H1 (cell line): ENCODE measurements around the gene PAK1IP1. TPM values are rescaled to one million over a fixed set of nuclear protein-coding genes. Genes with fewer than 3 reads are reported as not detected.

Source experiments
- CTCF ChIA-PET: fragments of 300-600 bp; sonication (Branson Sonifier 250); formaldehyde crosslinking; loops from one replicate; lab custom pipeline; 2021; ENCODE audit not compliant: partially characterized antibody; lab: Charles Lee
- POLR2A ChIA-PET: fragments of 300-600 bp; sonication (Branson Sonifier 250); formaldehyde crosslinking; loops from one replicate; lab custom pipeline; 2021; ENCODE audit warnings: inconsistent platforms; ENCODE audit not compliant: partially characterized antibody; lab: Charles Lee
- DNase-seq, 2 experiments: peaks; one replicate each; pipeline versions ENCODE4 v3.0.0 to v3.0.0-alpha.2; 2010 to 2022; ENCODE audit warnings: low spot score in 2 of 2, low read depth in 1 of 2, mixed read lengths in 1 of 2
- FAIRE-seq: peaks from 2 replicates; lab custom pipeline; 2011; peaks lifted over from hg19 to GRCh38; lab: Jason Lieb, UNC
- H2AFZ ChIP-seq: 2 replicates; pipeline ENCODE4 v1.8.1; 2012; ENCODE audit warnings: low read length, inconsistent platforms
- H2AK5ac ChIP-seq: 2 replicates; pipeline ENCODE4 v1.6.1; 2013; ENCODE audit warnings: low read depth, low read length
- H2BK120ac ChIP-seq: replicated peaks from 2 replicates; pipeline ENCODE3; 2013; ENCODE audit warnings: low read depth, low read length, inconsistent platforms
- H2BK12ac ChIP-seq: 2 replicates; pipeline ENCODE4 v1.6.1; 2013; ENCODE audit warnings: low read depth, low read length
- H2BK15ac ChIP-seq: 2 replicates; pipeline ENCODE4 v1.6.1; 2013; ENCODE audit warnings: low read length
- H2BK20ac ChIP-seq: 2 replicates; pipeline ENCODE4 v1.6.1; 2013; ENCODE audit warnings: low read length
- H2BK5ac ChIP-seq: 2 replicates; pipeline ENCODE4 v1.6.1; 2013; ENCODE audit warnings: low read depth, low read length
- H3K14ac ChIP-seq: 2 replicates; pipeline ENCODE4 v1.6.1; 2013; ENCODE audit warnings: inconsistent platforms; ENCODE audit not compliant: insufficient read length
- H3K18ac ChIP-seq: 2 replicates; pipeline ENCODE4 v1.6.1; 2013; ENCODE audit warnings: low read length; ENCODE audit errors: extremely low read depth
- H3K23ac ChIP-seq: 2 replicates; pipeline ENCODE4 v1.6.1; 2013; ENCODE audit warnings: inconsistent platforms; ENCODE audit not compliant: insufficient read length
- H3K23me2 ChIP-seq: 2 replicates; pipeline ENCODE4 v1.6.1; 2013; ENCODE audit warnings: low read depth, low read length
- H3K27ac ChIP-seq: 2 replicates; pipeline ENCODE4 v1.6.1; 2011; ENCODE audit warnings: low read depth, low read length, inconsistent platforms
- H3K27me3 ChIP-seq, 4 experiments: replicated peaks in 1 of 4; 1 replicate in 1 of 4; 2 replicates in 3 of 4; pipeline versions ENCODE4 v1.6.1 to v1.8.1; 2011 to 2013; ENCODE audit warnings: low read length in 3 of 4, mild to moderate bottlenecking in 3 of 4, inconsistent platforms in 2 of 4, mixed read lengths in 2 of 4, moderate library complexity in 1 of 4; ENCODE audit not compliant: control insufficient read depth in 3 of 4, insufficient read depth in 3 of 4; ENCODE audit errors: extremely low read depth in 1 of 4
- H3K36me3 ChIP-seq, 4 experiments: 2 replicates each; pipeline versions ENCODE4 v1.6.1 to v1.8.1; 2011 to 2013; ENCODE audit warnings: mild to moderate bottlenecking in 4 of 4, low read length in 3 of 4, moderate library complexity in 2 of 4, control low read depth in 1 of 4, inconsistent platforms in 1 of 4; ENCODE audit not compliant: insufficient read depth in 4 of 4, control insufficient read depth in 2 of 4
- H3K4ac ChIP-seq: replicated peaks from 2 replicates; pipeline ENCODE3; 2013; ENCODE audit warnings: low read length, low read depth, mixed read lengths, inconsistent platforms; ENCODE audit not compliant: insufficient read length
- H3K4me1 ChIP-seq, 4 experiments: replicated peaks in 1 of 4; 1 replicate in 1 of 4; 2 replicates in 3 of 4; pipeline versions ENCODE4 v1.6.1 to v1.8.1; 2011 to 2013; ENCODE audit warnings: low read length in 3 of 4, inconsistent platforms in 2 of 4, mixed read lengths in 1 of 4; ENCODE audit not compliant: insufficient read depth in 4 of 4, control insufficient read depth in 3 of 4
- H3K4me2 ChIP-seq, 2 experiments: 2 replicates each; pipeline versions ENCODE4 v1.6.1 to v1.8.1; 2011 to 2013; ENCODE audit warnings: low read depth in 2 of 2, low read length in 2 of 2, control low read depth in 1 of 2, inconsistent platforms in 1 of 2, mild to moderate bottlenecking in 1 of 2; ENCODE audit not compliant: insufficient read depth in 1 of 2
- H3K4me3 ChIP-seq, 4 experiments: fragments of 200-600, 300-600 bp in 1 of 4; sonication (generic), shearing (Covaris generic), sonication (Bioruptor Twin) in 1 of 4; 2 replicates each; pipeline versions ENCODE4 v1.5.1 to v1.8.1; 2011 to 2016; ENCODE audit warnings: low read length in 4 of 4, low read depth in 3 of 4, control low read depth in 2 of 4, inconsistent platforms in 2 of 4, mild to moderate bottlenecking in 2 of 4, mixed read lengths in 1 of 4, moderate library complexity in 1 of 4; ENCODE audit not compliant: insufficient read depth in 2 of 4; ENCODE audit errors: extremely low read depth in 1 of 4
- H3K56ac ChIP-seq: replicated peaks from 2 replicates; pipeline ENCODE3; 2013; ENCODE audit warnings: low read depth, mild to moderate bottlenecking, mixed read lengths, low read length, inconsistent platforms; ENCODE audit not compliant: insufficient read length
- H3K79me1 ChIP-seq: 2 replicates; pipeline ENCODE4 v1.6.1; 2013; ENCODE audit warnings: low read depth, low read length, control low read depth
- H3K79me2 ChIP-seq, 2 experiments: 2 replicates each; pipeline versions ENCODE4 v1.6.1 to v1.8.1; 2012 to 2013; ENCODE audit warnings: low read length in 2 of 2, mild to moderate bottlenecking in 2 of 2, inconsistent platforms in 1 of 2; ENCODE audit not compliant: insufficient read depth in 2 of 2, control insufficient read depth in 1 of 2
- H3K9ac ChIP-seq, 4 experiments: replicated peaks in 1 of 4; 1 replicate in 1 of 4; 2 replicates in 3 of 4; pipeline versions ENCODE4 v1.6.1 to v1.8.1; 2011 to 2013; ENCODE audit warnings: low read depth in 3 of 4, low read length in 3 of 4, control low read depth in 2 of 4, mild to moderate bottlenecking in 2 of 4, moderate library complexity in 2 of 4, inconsistent platforms in 1 of 4; ENCODE audit errors: extremely low read depth in 1 of 4
- H3K9me3 ChIP-seq, 2 experiments: 2 replicates each; pipeline versions ENCODE4 v1.6.1 to v1.8.1; 2012 to 2013; ENCODE audit warnings: mild to moderate bottlenecking in 2 of 2, moderate library complexity in 2 of 2, control low read depth in 1 of 2, inconsistent platforms in 1 of 2, low read depth in 1 of 2, low read length in 1 of 2, mixed read lengths in 1 of 2; ENCODE audit not compliant: insufficient read depth in 2 of 2
- H4K20me1 ChIP-seq, 2 experiments: replicated peaks in 1 of 2; 2 replicates each; pipeline versions ENCODE3 to v1.8.1; 2011 to 2013; ENCODE audit warnings: inconsistent platforms in 2 of 2, low read length in 2 of 2, mild to moderate bottlenecking in 1 of 2; ENCODE audit not compliant: insufficient read depth in 2 of 2, control insufficient read depth in 1 of 2
- H4K5ac ChIP-seq: 2 replicates; pipeline ENCODE4 v1.6.1; 2013; ENCODE audit warnings: low read length, low read depth, mixed read lengths, inconsistent platforms; ENCODE audit not compliant: insufficient read length
- H4K8ac ChIP-seq: 2 replicates; pipeline ENCODE4 v1.8.0; 2013; ENCODE audit warnings: mild to moderate bottlenecking, moderate library complexity, low read length, inconsistent platforms; ENCODE audit not compliant: insufficient read depth; ENCODE audit errors: extremely low read depth
- H4K91ac ChIP-seq: replicated peaks from 2 replicates; pipeline ENCODE3; 2013; ENCODE audit warnings: low read length, mixed read lengths, inconsistent platforms; ENCODE audit not compliant: insufficient read length
- BACH1 ChIP-seq: IDR thresholded peaks from 2 replicates; pipeline ENCODE4 v1.6.1; 2012; ENCODE audit warnings: low read length, improper control_type of control experiment
- CBX8 ChIP-seq: fragments of 300-800, 300-1000 bp; sonication (generic); IDR thresholded peaks from 2 replicates; pipeline ENCODE4 v1.7.1; 2016; ENCODE audit warnings: low read depth, low read length, borderline replicate concordance
- CEBPB ChIP-seq: IDR thresholded peaks from 2 replicates; pipeline ENCODE4 v1.6.1; 2012; ENCODE audit warnings: low read depth, low read length
- EP300 ChIP-seq, 2 experiments: IDR thresholded peaks; 1 replicate in 1 of 2; 2 replicates in 1 of 2; pipeline ENCODE4 v1.6.1; 2011 to 2012; ENCODE audit warnings: low read depth in 2 of 2, low read length in 2 of 2, mild to moderate bottlenecking in 2 of 2, borderline replicate concordance in 1 of 2, inconsistent platforms in 1 of 2, moderate library complexity in 1 of 2
- EZH2 ChIP-seq: fragments of 200-600 bp; sonication (generic); IDR thresholded peaks from 2 replicates; pipeline ENCODE4 v1.7.1; 2012; ENCODE audit warnings: low read depth, mild to moderate bottlenecking, moderate library complexity, low read length, inconsistent platforms; ENCODE audit not compliant: severe bottlenecking
- MAFK ChIP-seq: IDR thresholded peaks from 2 replicates; pipeline ENCODE4 v1.6.1; 2012; ENCODE audit warnings: low read depth, mild to moderate bottlenecking, improper control_type of control experiment, low read length
- POLR2AphosphoS5 ChIP-seq: IDR thresholded peaks from 2 replicates; pipeline ENCODE4 v1.6.1; 2011; ENCODE audit warnings: low read depth, low read length
- RBBP5 ChIP-seq: IDR thresholded peaks from 2 replicates; pipeline ENCODE4 v1.7.1; 2012; ENCODE audit warnings: low read depth, mild to moderate bottlenecking, inconsistent platforms, low read length, moderate library complexity, borderline replicate concordance
- RXRA ChIP-seq: IDR thresholded peaks from 2 replicates; pipeline ENCODE4 v1.6.1; 2011; ENCODE audit warnings: low read depth, mild to moderate bottlenecking, low read length, moderate library complexity; ENCODE audit not compliant: insufficient read depth
- SIX5 ChIP-seq: IDR thresholded peaks from 2 replicates; pipeline ENCODE4 v1.6.1; 2011; ENCODE audit warnings: mild to moderate bottlenecking, low read depth, low read length
- SP4 ChIP-seq: IDR thresholded peaks from 2 replicates; pipeline ENCODE4 v1.6.1; 2012; ENCODE audit warnings: low read length, inconsistent platforms
- SRF ChIP-seq: IDR thresholded peaks from 2 replicates; pipeline ENCODE4 v1.6.1; 2011; ENCODE audit warnings: mild to moderate bottlenecking, low read depth, low read length, moderate library complexity
- ZNF274 ChIP-seq: IDR thresholded peaks from 2 replicates; pipeline ENCODE4 v1.7.0; 2012; ENCODE audit warnings: low read length, borderline replicate concordance; ENCODE audit errors: extremely low read depth
- WGBS, 2 experiments: shearing (Covaris generic) in 1 of 2; methylation state at CpG; one replicate each; pipeline versions ENCODE4 v1.1.6 to v1.1.7; 2013 to 2015; ENCODE audit warnings: low lambda C conversion rate in 2 of 2, mixed read lengths in 2 of 2, inconsistent platforms in 1 of 2, low coverage in 1 of 2, missing lambda C conversion rate in 1 of 2; ENCODE audit not compliant: insufficient replicate concordance in 2 of 2, insufficient coverage in 1 of 2, insufficient read length in 1 of 2; ENCODE audit errors: extremely low coverage in 1 of 2, missing lambda C conversion rate in 1 of 2; 5-methylcytosine and 5-hydroxymethylcytosine counted together
- polyA plus RNA-seq, 7 experiments: library from polyadenylated mRNA; depleted of rRNA in 3 of 7; stranded (reverse) in 5 of 7; unstranded in 2 of 7; fragments of >200 nt in 5 of 7; fragments of 200-250 nt in 2 of 7; gene quantifications; 1 replicate in 5 of 7; 2 replicates in 1 of 7; 4 replicates in 1 of 7; pipeline versions ENCODE4 v1.2.1 to v1.2.3, GENCODE V29; 2011 to 2013; ENCODE audit warnings: missing spikeins in 2 of 7, mixed read lengths in 2 of 7
- total RNA-seq: library from RNA; stranded (reverse); fragmentation: NEBNext Ultra II Directional; extraction: Animal tissue kit (Norgen Biotek cat#: 25700); gene quantifications from 2 replicates; pipeline ENCODE4 v1.2.1, GENCODE V29; 2021

The PAK1IP1 gene
- total and polyA plus RNA-seq, 2 of the 8 experiments (the other 6 are each of a cell fraction or from before 2014, with no cell fraction given) = 19.7 to 43.6 TPM

DNA sequence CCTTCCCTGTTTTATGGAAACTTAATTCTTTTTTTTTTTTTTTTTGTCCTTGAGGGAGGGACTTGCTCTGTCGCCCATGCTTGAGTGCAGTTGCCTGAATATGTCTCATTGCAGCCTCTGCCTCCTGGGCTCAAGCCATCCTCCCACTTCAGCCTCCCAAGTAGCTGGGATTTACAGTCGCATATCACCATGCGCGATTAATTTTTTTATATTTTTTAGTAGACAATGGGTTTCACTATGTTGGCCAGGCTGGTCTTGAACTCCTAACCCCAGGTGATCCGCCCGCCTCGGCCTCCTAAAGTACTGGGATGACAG is 28.8 kb downstream of the PAK1IP1 start:
- Histone ChIP-seq H3K18ac (peak overlapping the region; percentile 97; the same call in 1 of the 2 replicates), H3K9ac (peak overlapping the region; percentile 78 to 92 (median 82)), H3K23ac (no peak overlapping the region), H4K8ac (no peak overlapping the region), H3K9me3 (peaks cover 0 to 9% of the 10 kb centered on the region in 2 experiments; a peak in 3 of 4 replicates), H3K27ac (peak overlapping the region; percentile 65; the same call in 1 of the 2 replicates), H2BK5ac (0 out of 2 replicates have a peak overlapping the region, but pooled peaks have one; percentile 8), H3K4me2 (peak overlapping the region; percentile 79 to 95), H2BK15ac (no peak overlapping the region), H2BK12ac (0 out of 2 replicates have a peak overlapping the region, but pooled peaks have one; percentile 27), H3K4me3 (peak overlapping the region; percentile 80 to 91 (median 88)), H3K56ac (peak overlapping the region; percentile 24), H2AFZ (0 out of 2 replicates have a peak overlapping the region, but pooled peaks have one; percentile 48), H4K91ac (no peak overlapping the region), H2AK5ac (no peak overlapping the region), H3K79me2 (peaks cover 8 to 18% of the 10 kb centered on the region in 2 experiments; a peak in 3 of 4 replicates), H2BK20ac (no peak overlapping the region), H3K14ac (no peak overlapping the region), H3K4me1 (peaks cover 0 to 12% (median 4%) of the 10 kb centered on the region in 4 experiments; a peak in 3 of 7 replicates), H3K36me3 (peaks cover 3 to 24% (median 9%) of the 10 kb centered on the region in 4 experiments; a peak in 5 of 8 replicates), H2BK120ac (no peak overlapping the region), H3K79me1 (peaks cover 8% of the 10 kb centered on the region; the same call in 1 of the 2 replicates), H3K4ac (peak overlapping the region; percentile 60), H3K27me3 (no peaks in the 10 kb centered on the region), H4K20me1 (no peaks in the 10 kb centered on the region), H4K5ac (peak overlapping the region; percentile 34), H3K23me2 (peaks cover 4% of the 10 kb centered on the region; the same call in 1 of the 2 replicates)
- ChIA-PET POLR2A (interaction anchor here (1.2 to 6.9 kb wide), 7 partner anchors 10 to 72 kb away, joined by 3 to 39 read pairs (median 7); partner anchors contain the start of genes C6orf52, PAK1IP1 and TMEM14B), CTCF (interaction anchor here (1.0 to 2.2 kb wide), 7 partner anchors 10 to 245 kb away, joined by 3 to 9 read pairs (median 4); partner anchors contain the start of gene TMEM14B)
- WGBS, 2 experiments = 59% methylated on average over 7 of the region's 7 CpGs; no CpG with 5 or more reads in 1 of the 2 experiments
- no peak for DNase-seq
- no peak for FAIRE-seq
- TF ChIP-seq EZH2 (no peak), ZNF274 (no peak), RXRA (no peak), BACH1 (no peak), SRF (no peak), RBBP5 (no peak), SIX5 (no peak), SP4 (no peak), CEBPB (no peak), MAFK (no peak), EP300 (IDR thresholded peaks at IDR 0.05; ENCODE audit: borderline replicate concordance in 1 of 2, low read depth in 2 of 2, low read length in 2 of 2) (no peak), CBX8 (no peak), POLR2AphosphoS5 (no peak)
